HepG2 (cell line): ENCODE data around the gene CERS1. TPM values are rescaled to one million over a fixed set of nuclear protein-coding genes. Genes with fewer than 3 reads are reported as not detected.
A peak's percentile ranks its signal among the peaks of the same experiment; 100 is the strongest.

Experiments used
- ADNP ChIP-seq: sonication (generic); formaldehyde crosslinking; IDR thresholded peaks from 2 replicates; pipeline ENCODE4 v1.4.0; 2020; ENCODE audit warnings: missing genetic modification reagents
- AGO2 ChIP-seq: fragments of 200-400 bp; formaldehyde crosslinking; optimal IDR thresholded peaks from 2 replicates; pipeline ENCODE3; 2017; ENCODE audit warnings: mild to moderate bottlenecking, low read depth, low read length, moderate library complexity
- ATF1 ChIP-seq: IDR thresholded peaks from 2 replicates; pipeline ENCODE4 v1.6.1; 2016; ENCODE audit warnings: mild to moderate bottlenecking, control low read depth
- CAMTA2 ChIP-seq: sonication (generic); formaldehyde crosslinking; IDR thresholded peaks from 2 replicates; pipeline ENCODE4 v1.4.0; 2020; ENCODE audit warnings: mild to moderate bottlenecking, missing genetic modification reagents, borderline replicate concordance
- CCDC6 ChIP-seq: sonication (generic); formaldehyde crosslinking; IDR thresholded peaks from 2 replicates; pipeline ENCODE4 v1.8.1; 2022; ENCODE audit warnings: mild to moderate bottlenecking, missing genetic modification reagents, moderate library complexity
- FOXA1 ChIP-seq, 2 experiments: fragments of 450-650 bp in 1 of 2; sonication (generic) in 1 of 2; formaldehyde crosslinking in 1 of 2; IDR thresholded peaks; 2 replicates each; pipeline versions ENCODE4 v1.4.0 to v1.6.1; 2016 to 2020; ENCODE audit warnings: missing genetic modification reagents in 1 of 2
- JUND ChIP-seq: sonication (generic); formaldehyde crosslinking; IDR thresholded peaks from 2 replicates; pipeline ENCODE4 v1.8.0; 2022; ENCODE audit warnings: mild to moderate bottlenecking, missing genetic modification reagents
- MED13 ChIP-seq: sonication (generic); formaldehyde crosslinking; IDR thresholded peaks from 2 replicates; pipeline ENCODE4 v1.5.0; 2020; ENCODE audit warnings: missing genetic modification reagents
- MTA3 ChIP-seq: sonication (generic); formaldehyde crosslinking; IDR thresholded peaks from 2 replicates; pipeline ENCODE4 v1.4.0; 2020; ENCODE audit warnings: missing genetic modification reagents
- MZF1 ChIP-seq: sonication (generic); formaldehyde crosslinking; IDR thresholded peaks from 2 replicates; pipeline ENCODE4 v1.8.1; 2023; ENCODE audit warnings: mild to moderate bottlenecking, missing genetic modification reagents, borderline replicate concordance
- NFYB ChIP-seq: sonication (generic); formaldehyde crosslinking; IDR thresholded peaks from 2 replicates; pipeline ENCODE4 v1.4.0; 2020; ENCODE audit warnings: missing genetic modification reagents
- NFYC ChIP-seq: IDR thresholded peaks from 2 replicates; pipeline ENCODE4 v1.6.1; 2016; ENCODE audit warnings: missing genetic modification reagents, missing compliant biosample characterization
- NPAS2 ChIP-seq: sonication (generic); formaldehyde crosslinking; IDR thresholded peaks from 2 replicates; pipeline ENCODE4 v1.8.0; 2022; ENCODE audit warnings: mild to moderate bottlenecking, missing genetic modification reagents, borderline replicate concordance
- NR3C1 ChIP-seq: sonication (generic); formaldehyde crosslinking; IDR thresholded peaks from 2 replicates; pipeline ENCODE4 v1.4.0; 2020; ENCODE audit warnings: missing genetic modification reagents
- REPIN1 ChIP-seq: sonication (generic); formaldehyde crosslinking; IDR thresholded peaks from 2 replicates; pipeline ENCODE4 v1.8.0; 2022; ENCODE audit warnings: missing genetic modification reagents, low read depth, mild to moderate bottlenecking, borderline replicate concordance
- TBX3 ChIP-seq: fragments of 450-650 bp; IDR thresholded peaks from 2 replicates; pipeline ENCODE4 v1.6.1; 2017; ENCODE audit warnings: antibody characterized with exemption, mild to moderate bottlenecking, inconsistent platforms, borderline replicate concordance
- TCF7 ChIP-seq: sonication (generic); IDR thresholded peaks from 2 replicates; pipeline ENCODE4 v1.6.1; 2016; ENCODE audit warnings: antibody characterized with exemption, low read depth
- TOE1 ChIP-seq: sonication (generic); formaldehyde crosslinking; IDR thresholded peaks from 2 replicates; pipeline ENCODE4 v1.4.0; 2020; ENCODE audit warnings: mild to moderate bottlenecking, missing genetic modification reagents
- TSC22D2 ChIP-seq: sonication (generic); formaldehyde crosslinking; IDR thresholded peaks from 2 replicates; pipeline ENCODE4 v1.5.1; 2020; ENCODE audit warnings: missing genetic modification reagents, mild to moderate bottlenecking, borderline replicate concordance
- ZFP36L1 ChIP-seq: sonication (generic); formaldehyde crosslinking; IDR thresholded peaks from 2 replicates; pipeline ENCODE4 v1.8.0; 2022; ENCODE audit warnings: mild to moderate bottlenecking, missing genetic modification reagents, moderate library complexity
- ZFP82 ChIP-seq: sonication (generic); formaldehyde crosslinking; IDR thresholded peaks from 2 replicates; pipeline ENCODE4 v1.5.1; 2020; ENCODE audit warnings: mild to moderate bottlenecking, missing genetic modification reagents, borderline replicate concordance
- ZNF143 ChIP-seq: sonication (generic); formaldehyde crosslinking; IDR thresholded peaks from 2 replicates; pipeline ENCODE4 v1.4.0; 2020; ENCODE audit warnings: missing genetic modification reagents
- ZNF207 ChIP-seq: fragments of 450-650 bp; IDR thresholded peaks from 2 replicates; pipeline ENCODE4 v1.6.1; 2016; ENCODE audit warnings: antibody characterized with exemption, borderline replicate concordance
- ZNF329 ChIP-seq: sonication (generic); formaldehyde crosslinking; IDR thresholded peaks from 2 replicates; pipeline ENCODE4 v1.9.0; 2021; ENCODE audit warnings: low read depth, mild to moderate bottlenecking, missing genetic modification reagents
- ZNF451 ChIP-seq: sonication (generic); formaldehyde crosslinking; IDR thresholded peaks from 2 replicates; pipeline ENCODE4 v1.5.0; 2020; ENCODE audit warnings: mild to moderate bottlenecking, missing genetic modification reagents
- ZNF460 ChIP-seq: sonication (generic); formaldehyde crosslinking; IDR thresholded peaks from 2 replicates; pipeline ENCODE4 v1.5.1; 2020; ENCODE audit warnings: missing genetic modification reagents, mild to moderate bottlenecking, borderline replicate concordance
- ZNF883 ChIP-seq: sonication (generic); formaldehyde crosslinking; IDR thresholded peaks from 2 replicates; pipeline ENCODE4 v1.5.1; 2020; ENCODE audit warnings: mild to moderate bottlenecking, missing genetic modification reagents; ENCODE audit errors: not compliant biosample characterization
- polyA plus RNA-seq, 8 experiments: library from polyadenylated mRNA; depleted of rRNA in 3 of 8; stranded (reverse) in 7 of 8; unstranded in 1 of 8; fragments of >200 nt; fragmentation: Illumina TruSeq in 4 of 8; extraction: Trizol in 4 of 8; gene quantifications; 2 replicates each; pipeline versions ENCODE4 v1.2.1 to v1.2.3, GENCODE V29; 2011 to 2016; ENCODE audit warnings: low read depth in 4 of 8, missing spikeins in 1 of 8, mixed read lengths in 1 of 8; ENCODE audit not compliant: insufficient read depth in 1 of 8
- total RNA-seq, 5 experiments: library from RNA; depleted of rRNA; stranded (reverse); fragments of >200 nt; fragmentation: Illumina TruSeq; extraction: Trizol; gene quantifications; 2 replicates each; pipeline ENCODE4 v1.2.3, GENCODE V29; 2016; ENCODE audit warnings: low read depth in 1 of 5
- TF ChIP-seq, protein P1 (sequence below): sonication (generic); formaldehyde crosslinking; IDR thresholded peaks from 2 replicates; pipeline ENCODE4 v1.4.0; 2020; ENCODE audit warnings: missing genetic modification reagents, borderline replicate concordance
- TF ChIP-seq, protein P2 (sequence below): sonication (generic); formaldehyde crosslinking; IDR thresholded peaks from 2 replicates; pipeline ENCODE4 v1.4.0; 2020; ENCODE audit warnings: mild to moderate bottlenecking, missing genetic modification reagents
- TF ChIP-seq, protein P3 (sequence below): sonication (generic); formaldehyde crosslinking; IDR thresholded peaks from 2 replicates; pipeline ENCODE4 v1.8.0; 2022; ENCODE audit warnings: missing genetic modification reagents, low read depth, mild to moderate bottlenecking, borderline replicate concordance

Gene CERS1
- total and polyA plus RNA-seq, 2 of the 13 experiments (the other 11 are each of a cell fraction or from before 2014, with no cell fraction given) = 4.6 to 9.8 TPM

GRCh38 chr19:18839465-18840287 lies 56.3 kb downstream of the CERS1 start (continued):
- TF ChIP-seq JUND (CRISPR knock-in tag) (peak; percentile 63), TSC22D2 (CRISPR knock-in tag) (peak; percentile 54; the same call in 1 of the 2 replicates), ZNF883 (CRISPR knock-in tag) (no peak), CAMTA2 (CRISPR knock-in tag) (no peak), ZFP36L1 (peak; percentile 88; the same call in 1 of the 2 replicates), MTA3 (CRISPR knock-in tag) (no peak), MZF1 (CRISPR knock-in tag) (no peak), FOXA1 (IDR thresholded peaks at IDR 0.05) (no peak), FOXA1 (CRISPR knock-in tag; IDR thresholded peaks at IDR 0.05) (no peak), NFYC (no peak), TCF7 (peak; percentile 65), ZNF460 (CRISPR knock-in tag) (peak; percentile 55; the same call in 1 of the 2 replicates), ZNF207 (no peak), AGO2 (peak; percentile 26), TBX3 (peak; percentile 31; the same call in 1 of the 2 replicates), MED13 (CRISPR knock-in tag) (no peak; the same call in 1 of the 2 replicates), ADNP (CRISPR knock-in tag) (no peak), REPIN1 (CRISPR knock-in tag) (peak; percentile 89; the same call in 1 of the 2 replicates), ATF1 (no peak), ZNF329 (CRISPR knock-in tag) (0 out of 2 replicates have a peak, but pooled peaks have one; percentile 45), NFYB (CRISPR knock-in tag) (no peak), TOE1 (CRISPR knock-in tag) (no peak), ZFP82 (CRISPR knock-in tag) (peak; percentile 55; the same call in 1 of the 2 replicates), NPAS2 (CRISPR knock-in tag) (no peak), CCDC6 (no peak), ZNF143 (CRISPR knock-in tag) (peak; percentile 49; the same call in 1 of the 2 replicates), NR3C1 (CRISPR knock-in tag) (no peak), ZNF451 (peak; percentile 63)
- TF ChIP-seq, protein P1, sequence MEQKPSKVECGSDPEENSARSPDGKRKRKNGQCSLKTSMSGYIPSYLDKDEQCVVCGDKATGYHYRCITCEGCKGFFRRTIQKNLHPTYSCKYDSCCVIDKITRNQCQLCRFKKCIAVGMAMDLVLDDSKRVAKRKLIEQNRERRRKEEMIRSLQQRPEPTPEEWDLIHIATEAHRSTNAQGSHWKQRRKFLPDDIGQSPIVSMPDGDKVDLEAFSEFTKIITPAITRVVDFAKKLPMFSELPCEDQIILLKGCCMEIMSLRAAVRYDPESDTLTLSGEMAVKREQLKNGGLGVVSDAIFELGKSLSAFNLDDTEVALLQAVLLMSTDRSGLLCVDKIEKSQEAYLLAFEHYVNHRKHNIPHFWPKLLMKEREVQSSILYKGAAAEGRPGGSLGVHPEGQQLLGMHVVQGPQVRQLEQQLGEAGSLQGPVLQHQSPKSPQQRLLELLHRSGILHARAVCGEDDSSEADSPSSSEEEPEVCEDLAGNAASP = peak; percentile 89
- TF ChIP-seq, protein P2, sequence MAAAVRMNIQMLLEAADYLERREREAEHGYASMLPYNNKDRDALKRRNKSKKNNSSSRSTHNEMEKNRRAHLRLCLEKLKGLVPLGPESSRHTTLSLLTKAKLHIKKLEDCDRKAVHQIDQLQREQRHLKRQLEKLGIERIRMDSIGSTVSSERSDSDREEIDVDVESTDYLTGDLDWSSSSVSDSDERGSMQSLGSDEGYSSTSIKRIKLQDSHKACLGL (CRISPR knock-in tag) = no peak
- TF ChIP-seq, protein P3, sequence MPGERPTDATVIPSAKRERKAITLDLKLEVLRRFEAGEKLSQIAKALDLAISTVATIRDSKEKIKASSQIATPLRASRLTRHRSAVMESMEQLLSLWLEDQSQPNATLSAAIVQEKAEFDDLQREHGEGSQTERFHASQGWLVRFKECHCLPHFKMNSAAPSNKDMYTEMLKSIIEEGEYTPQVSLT (CRISPR knock-in tag) = no peak
